NCI-H446 (cell line): ENCODE results near the gene LIX1.

Experiments
- DNase-seq, 2 experiments: peaks; one replicate each; lab custom pipeline; 2025; lab: John Stamatoyannopoulos, UW

LIX1 gene

GRCh38 chr5:97074859-97075489 is 67.4 kb downstream of the LIX1 start:
- no peak for DNase-seq

GRCh38 chr5:97073420-97073819 is 69.0 kb downstream of the LIX1 start:
- DNase-seq: no peak

GRCh38 chr5:97072696-97073095 is 69.7 kb downstream of the LIX1 start:
- DNase-seq: peak in 1 of 2 experiments; percentile 53

- DNase-seq: no peak
Measured at GRCh38 chr5:97071993-97072392, 70.4 kb downstream of the LIX1 start.

- DNase-seq: peak; percentile 88 to 92
Measured at GRCh38 chr5:97071101-97071500, 71.3 kb downstream of the LIX1 start.

- DNase-seq: no peak
Measured at GRCh38 chr5:97070234-97070633, 72.2 kb downstream of the LIX1 start.

GRCh38 chr5:97067296-97067850 is 75.0 kb downstream of the LIX1 start:
- no peak for DNase-seq

- DNase-seq: no peak
Measured at GRCh38 chr5:97065475-97065874, 76.9 kb downstream of the LIX1 start.

- peak in 1 of 2 experiments; percentile 19 for DNase-seq
Measured at GRCh38 chr5:97063251-97063650, 79.2 kb downstream of the LIX1 start.

GRCh38 chr5:97062046-97062445 is 80.4 kb downstream of the LIX1 start:
- DNase-seq: peak in 1 of 2 experiments; percentile 31

GRCh38 chr5:97056263-97056662 is 86.1 kb downstream of the LIX1 start:
- DNase-seq: no peak

- DNase-seq: no peak
Measured at GRCh38 chr5:97049175-97049574, 93.2 kb downstream of the LIX1 start.

GRCh38 chr5:97047076-97047475 is 95.3 kb downstream of the LIX1 start:
- no peak for DNase-seq

GRCh38 chr5:97046270-97046982 is 96.0 kb downstream of the LIX1 start:
- no peak for DNase-seq

GRCh38 chr5:97044052-97044451 is 98.4 kb downstream of the LIX1 start:
- DNase-seq: peak in 1 of 2 experiments; percentile 23

- no peak for DNase-seq
Measured at GRCh38 chr5:97043511-97043910, 98.9 kb downstream of the LIX1 start.

GRCh38 chr5:97042996-97043395 is 99.4 kb downstream of the LIX1 start:
- DNase-seq: no peak
